COLO829 (cell line): ENCODE measurements around the gene HLA-DQA1.
"Not testable (repeated sequence)": the region's sequence is repeated elsewhere in the genome, so short reads cannot be mapped to it uniquely, and the experiment has no call there.

ENCODE experiments used
- DNase-seq: peaks from one replicate; pipeline ENCODE4 v3.0.0; 2012; ENCODE audit warnings: low spot score

Gene HLA-DQA1

DNA sequence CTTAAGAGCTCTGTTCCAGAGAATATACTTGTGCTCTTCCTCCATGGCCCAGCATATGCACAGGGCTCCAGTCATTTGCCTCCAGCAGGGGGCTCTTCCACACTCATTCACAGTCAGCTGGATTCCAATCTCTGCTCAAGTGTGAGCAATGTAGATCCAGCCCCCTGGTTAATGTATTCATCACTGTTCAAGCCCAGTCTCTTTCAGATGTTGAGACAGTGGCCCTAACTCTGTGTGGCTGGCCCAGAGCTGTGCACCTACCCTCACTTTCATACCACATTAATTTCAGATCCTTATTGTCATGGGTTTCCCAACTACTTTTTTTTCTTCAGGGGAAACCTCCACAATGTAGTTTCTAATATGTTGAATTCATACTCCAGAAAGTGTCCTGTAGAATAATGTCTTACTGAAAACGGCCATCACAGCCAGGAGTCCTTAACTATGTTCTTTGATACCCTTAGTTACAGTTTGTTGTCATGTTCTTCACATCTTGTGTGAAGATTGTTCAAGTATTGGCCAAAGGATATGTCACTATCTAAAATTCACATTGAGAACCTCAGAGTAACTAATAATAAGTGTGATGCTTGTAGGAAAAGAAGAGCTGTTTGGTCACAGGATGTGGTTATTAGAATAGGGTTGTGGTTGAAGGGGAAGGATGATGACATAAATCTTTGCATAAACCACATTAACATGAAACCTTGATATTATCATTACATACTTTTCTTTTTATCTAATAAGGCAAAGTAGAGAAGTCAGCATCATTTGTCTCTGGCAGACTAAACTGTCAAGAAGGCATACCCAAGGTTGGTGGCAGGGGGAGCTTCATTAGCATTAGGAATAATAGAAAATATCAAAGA is 14.4 kb upstream of the HLA-DQA1 start:
- DNase-seq: no peak

DNA sequence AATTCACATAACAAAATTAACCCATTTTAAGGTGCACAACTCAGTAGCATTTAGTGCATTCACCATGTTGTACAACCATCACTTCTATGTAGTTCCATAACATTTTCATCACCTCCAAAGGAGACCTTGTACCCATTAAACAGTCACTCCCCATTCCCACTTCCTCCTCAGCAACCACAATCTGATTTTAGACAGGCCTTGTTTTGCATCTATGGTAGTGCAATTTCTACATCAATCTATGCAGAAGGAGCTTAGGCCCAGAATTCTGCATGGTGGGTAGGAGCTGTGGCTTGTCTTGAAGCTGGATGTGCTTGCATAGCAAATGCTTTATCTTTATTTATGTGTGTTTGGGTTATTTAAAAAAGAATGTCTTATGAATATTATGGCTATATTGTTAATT is 13.5 kb upstream of the HLA-DQA1 start:
- no peak for DNase-seq

DNA sequence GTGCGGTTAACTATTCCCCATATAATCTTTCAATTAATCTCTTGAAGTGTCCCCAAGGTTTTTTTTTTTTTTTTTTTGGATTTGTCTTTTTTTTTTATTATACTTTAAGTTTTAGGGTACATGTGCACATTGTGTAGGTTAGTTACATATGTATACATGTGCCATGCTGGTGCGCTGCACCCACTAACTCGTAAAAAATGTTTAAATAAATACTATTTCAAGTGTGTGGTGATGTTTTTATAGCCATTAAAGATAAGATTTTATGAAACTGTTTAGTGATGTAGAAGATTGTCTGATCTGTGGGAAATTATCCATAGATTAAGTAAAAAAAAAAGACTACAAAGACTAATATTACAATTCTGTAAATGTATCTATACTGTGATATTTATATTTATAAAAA is 12.6 kb upstream of the HLA-DQA1 start:
- DNase-seq: no peak

- no peak for DNase-seq
These were observed 12.1 kb upstream of the HLA-DQA1 start for GRCh38 chr6:32625137-32625536.

DNA sequence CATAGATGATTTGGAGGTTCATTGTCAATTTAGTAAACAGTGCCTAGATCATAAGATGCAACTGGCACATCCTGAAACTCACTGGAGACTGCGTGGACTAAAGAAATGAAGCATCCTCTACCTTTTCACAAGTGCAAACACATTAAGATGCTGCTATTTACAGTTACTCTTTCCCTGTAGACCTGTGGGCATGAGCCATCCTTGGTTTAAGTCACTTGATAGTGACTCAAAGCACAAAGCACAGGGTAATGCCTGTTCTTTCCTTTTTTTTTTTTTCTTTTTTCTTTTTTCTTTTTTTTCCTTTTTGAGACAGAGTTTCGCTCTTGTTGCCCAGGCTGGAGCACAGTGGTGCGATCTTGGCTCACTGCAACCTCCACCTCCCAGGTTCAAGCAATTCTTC is 10.0 kb upstream of the HLA-DQA1 start:
- DNase-seq: no peak

GRCh38 chr6:32627831-32628230 is 9.4 kb upstream of the HLA-DQA1 start:
- DNase-seq: no peak

- not testable (repeated sequence) for DNase-seq
These were observed 7.4 kb upstream of the HLA-DQA1 start for GRCh38 chr6:32629793-32630192.

- DNase-seq: no peak
These were observed 1.6 kb upstream of the HLA-DQA1 start for GRCh38 chr6:32635526-32636123.

- no peak for DNase-seq
These were observed 677 bp downstream of the HLA-DQA1 start for GRCh38 chr6:32637883-32638282.

GRCh38 chr6:32638532-32639219 is 1.5 kb downstream of the HLA-DQA1 start:
- no peak for DNase-seq

GRCh38 chr6:32639440-32640394 is 2.5 kb downstream of the HLA-DQA1 start:
- DNase-seq: no peak

DNA sequence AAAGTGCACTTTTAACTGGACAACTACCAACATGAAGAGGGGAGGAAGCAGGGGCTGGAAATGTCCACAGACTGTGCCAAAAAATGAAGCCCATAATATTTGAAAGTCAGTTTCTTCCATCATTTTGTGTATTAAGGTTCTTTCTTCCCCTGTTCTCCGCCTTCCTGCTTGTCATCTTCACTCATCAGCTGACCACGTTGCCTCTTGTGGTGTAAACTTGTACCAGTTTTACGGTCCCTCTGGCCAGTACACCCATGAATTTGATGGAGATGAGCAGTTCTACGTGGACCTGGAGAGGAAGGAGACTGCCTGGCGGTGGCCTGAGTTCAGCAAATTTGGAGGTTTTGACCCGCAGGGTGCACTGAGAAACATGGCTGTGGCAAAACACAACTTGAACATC is 3.9 kb downstream of the HLA-DQA1 start:
- DNase-seq: no peak

GRCh38 chr6:32641785-32642719 is 4.8 kb downstream of the HLA-DQA1 start:
- DNase-seq: not testable (repeated sequence)

DNA sequence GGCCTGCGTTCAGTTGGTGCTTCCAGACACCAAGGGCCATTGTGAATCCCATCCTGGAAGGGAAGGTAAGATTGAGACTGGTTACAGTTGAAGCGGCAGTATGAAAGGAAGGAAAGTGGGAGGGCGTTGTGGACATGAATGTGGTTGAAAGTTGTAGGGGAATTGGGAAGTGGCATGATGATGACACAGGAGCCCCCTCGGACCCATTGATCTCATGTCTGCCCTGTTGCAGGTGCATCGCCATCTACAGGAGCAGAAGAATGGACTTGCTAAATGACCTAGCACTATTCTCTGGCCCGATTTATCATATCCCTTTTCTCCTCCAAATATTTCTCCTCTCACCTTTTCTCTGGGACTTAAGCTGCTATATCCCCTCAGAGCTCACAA is 5.5 kb downstream of the HLA-DQA1 start:
- no peak for DNase-seq

DNA sequence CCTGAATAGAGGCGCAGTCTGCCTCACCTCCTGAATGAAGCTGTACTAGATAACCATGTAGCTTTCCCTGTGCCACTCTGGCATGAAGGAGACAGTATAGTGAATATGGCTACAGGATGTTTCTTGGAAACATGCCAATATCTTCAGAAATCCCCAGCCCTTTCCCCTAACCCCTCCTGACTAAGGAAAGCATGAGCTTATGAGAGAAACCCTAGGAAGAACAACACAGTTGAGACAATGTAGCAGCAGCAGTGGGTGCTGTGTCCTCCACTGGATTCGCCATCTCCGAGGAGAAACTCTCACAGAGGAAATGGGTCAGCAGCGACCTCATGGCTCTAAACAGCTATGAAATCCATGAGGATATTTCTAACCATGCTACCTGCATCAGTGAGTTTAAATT is 6.7 kb downstream of the HLA-DQA1 start:
- no peak for DNase-seq

DNA sequence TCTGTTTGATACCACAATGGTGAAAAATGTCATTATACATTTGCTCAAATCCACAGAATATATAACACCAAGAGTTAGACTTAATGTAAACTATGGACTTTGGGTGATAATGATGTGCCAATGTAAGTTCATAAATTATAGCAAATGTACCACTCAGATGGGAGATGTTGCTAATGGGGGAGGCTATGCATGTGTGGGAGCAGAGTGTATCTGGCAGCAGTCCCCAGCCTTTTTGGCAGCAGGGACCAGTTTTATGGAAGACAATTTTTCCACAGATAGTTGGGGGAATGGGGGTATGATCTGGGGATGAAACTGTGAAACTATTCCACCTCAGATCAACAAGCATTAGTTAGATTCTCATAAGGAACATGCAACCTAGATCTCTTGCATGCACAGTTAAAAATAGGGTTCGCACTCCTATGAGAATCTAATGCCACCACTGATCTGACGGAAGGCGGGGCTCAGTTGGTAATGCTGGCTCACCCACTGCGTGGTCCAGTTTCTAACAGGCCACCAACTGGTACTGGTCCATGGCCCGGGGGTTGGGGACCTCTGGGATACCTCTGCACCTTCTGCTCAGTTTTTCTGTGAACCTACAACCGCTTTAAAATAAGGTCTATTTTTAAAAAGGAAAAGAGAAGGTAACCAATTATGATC is 8.0 kb downstream of the HLA-DQA1 start:
- DNase-seq: no peak

DNA sequence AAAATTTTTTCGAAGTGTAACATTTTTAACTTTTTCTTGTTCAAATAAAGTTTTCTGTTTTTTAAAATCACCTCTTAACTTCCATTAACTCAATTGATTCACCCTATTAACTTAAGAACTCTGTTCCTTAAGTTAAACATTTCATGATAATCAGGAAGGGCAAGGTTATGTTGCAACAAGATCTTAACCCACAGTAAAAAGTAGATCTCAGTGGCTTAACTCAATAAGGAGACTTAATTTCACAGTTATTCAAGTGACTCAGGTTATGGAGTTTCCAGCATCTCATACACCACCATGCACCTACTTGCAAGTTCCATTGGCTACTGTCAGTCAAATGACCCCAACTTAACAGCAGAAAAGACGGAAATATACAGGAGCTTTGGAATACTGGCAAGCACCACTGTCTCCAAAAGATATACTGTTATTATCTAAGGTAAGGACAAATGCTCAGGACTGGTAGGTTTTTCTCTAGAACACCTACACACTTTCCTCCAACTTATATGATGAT is 18.1 kb downstream of the HLA-DQA1 start:
- DNase-seq: no peak

DNA sequence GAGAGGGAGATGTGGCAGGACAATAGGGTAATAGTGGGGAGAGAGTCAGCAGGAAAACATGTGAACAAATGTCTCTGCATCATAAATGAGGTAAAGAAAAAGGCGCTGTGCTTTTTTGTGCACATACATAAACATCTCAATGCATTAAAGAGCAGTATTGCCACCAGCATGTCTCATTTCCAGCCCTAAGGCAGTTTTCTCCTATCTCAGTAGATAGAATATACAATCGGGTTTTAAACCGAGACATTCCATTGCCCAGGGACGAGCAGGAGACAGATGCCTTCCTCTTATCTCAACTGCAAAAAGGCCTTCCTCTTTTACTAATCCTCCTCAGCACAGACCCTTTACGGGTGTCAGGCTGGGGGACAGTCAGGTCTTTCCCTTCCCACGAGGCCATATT is 20.1 kb downstream of the HLA-DQA1 start:
- DNase-seq: not testable (repeated sequence)

- not testable (repeated sequence) for DNase-seq
These were observed 20.6 kb downstream of the HLA-DQA1 start for GRCh38 chr6:32657819-32658218.

GRCh38 chr6:32658268-32658897 is 21.2 kb downstream of the HLA-DQA1 start:
- no peak for DNase-seq
